BLaER1 treated with 17β-estradiol and CSF1 and Interleukin-3, amounts not matched to agents 10 nM and 100 nM (cell line): ENCODE measurements around the gene COL17A1.

ENCODE experiments used
- H3K27ac ChIP-seq, 11 experiments: shearing (Covaris generic); formaldehyde crosslinking; 2 replicates each; pipeline ENCODE4 v1.8.1; 2022
- H3K27me3 ChIP-seq, 11 experiments: shearing (Covaris generic); formaldehyde crosslinking; 2 replicates each; pipeline ENCODE4 v1.8.1; 2022
- H3K36me3 ChIP-seq, 11 experiments: shearing (Covaris generic); formaldehyde crosslinking; 2 replicates each; pipeline ENCODE4 v1.8.1; 2022
- H3K4me1 ChIP-seq, 10 experiments: shearing (Covaris generic); formaldehyde crosslinking; 2 replicates each; pipeline ENCODE4 v1.8.1; 2022
- H3K4me2 ChIP-seq, 11 experiments: shearing (Covaris generic); formaldehyde crosslinking; 2 replicates each; pipeline ENCODE4 v1.8.1; 2022
- H3K4me3 ChIP-seq, 10 experiments: shearing (Covaris generic); formaldehyde crosslinking; 2 replicates each; pipeline ENCODE4 v1.8.1; 2022
- H3K9ac ChIP-seq, 11 experiments: shearing (Covaris generic); formaldehyde crosslinking; 2 replicates each; pipeline ENCODE4 v1.8.1; 2022
- H3K9me3 ChIP-seq, 11 experiments: shearing (Covaris generic); formaldehyde crosslinking; replicated peaks in 1 of 11; 2 replicates each; pipeline ENCODE4 v1.8.1; 2022
- H4K20me1 ChIP-seq, 11 experiments: shearing (Covaris generic); formaldehyde crosslinking; 2 replicates each; pipeline ENCODE4 v1.8.1; 2022
- Cebpa-rat ChIP-seq, 11 experiments: shearing (Covaris generic); IDR thresholded peaks; 2 replicates each; pipeline ENCODE4 v1.8.1; 2022

Gene COL17A1

GRCh38 chr10:104049504-104050250 is 36.0 kb downstream of the COL17A1 start:
- no peak overlapping the region for H3K9ac ChIP-seq
- H3K27ac ChIP-seq, result no peak overlapping the region

GRCh38 chr10:104046651-104047050 is 39.0 kb downstream of the COL17A1 start:
- peaks cover 7 to 15% (median 10%) of the 10 kb centered on the region in 10 experiments; a peak in 13 of 20 replicates for H3K4me1 ChIP-seq
- no peak overlapping the region for H3K4me2 ChIP-seq
- H3K36me3 ChIP-seq, result no peaks in the 10 kb centered on the region
- H3K27me3 ChIP-seq, result no peaks in the 10 kb centered on the region
- no peaks in the 10 kb centered on the region for H4K20me1 ChIP-seq
- H3K9ac ChIP-seq, result no peak overlapping the region
- H3K27ac ChIP-seq, result no peak overlapping the region
- H3K9me3 ChIP-seq, result no peaks in the 10 kb centered on the region
- H3K4me3 ChIP-seq, result no peak overlapping the region
- TF ChIP-seq Cebpa-rat (IDR thresholded peaks at IDR 0.05), result no peak

More at GRCh38 chr10:104049504-104050250, 36.0 kb downstream of the COL17A1 start:
- H3K4me2 ChIP-seq, result peak overlapping the region in 5 of 11 experiments; percentile 13 to 53 (median 44); a peak in 7 of 22 replicates
- no peaks in the 10 kb centered on the region for H3K36me3 ChIP-seq
- peaks cover 0 to 12% (median 0%) of the 10 kb centered on the region in 10 experiments; a peak in 7 of 20 replicates for H3K4me1 ChIP-seq
- no peak overlapping the region for H3K4me3 ChIP-seq
- H3K9me3 ChIP-seq, result peaks cover 0 to 7% (median 0%) of the 10 kb centered on the region in 11 experiments; a peak in 3 of 22 replicates
- H4K20me1 ChIP-seq, result no peaks in the 10 kb centered on the region
- H3K27me3 ChIP-seq, result no peaks in the 10 kb centered on the region
- no peak for TF ChIP-seq Cebpa-rat (IDR thresholded peaks at IDR 0.05)

DNA sequence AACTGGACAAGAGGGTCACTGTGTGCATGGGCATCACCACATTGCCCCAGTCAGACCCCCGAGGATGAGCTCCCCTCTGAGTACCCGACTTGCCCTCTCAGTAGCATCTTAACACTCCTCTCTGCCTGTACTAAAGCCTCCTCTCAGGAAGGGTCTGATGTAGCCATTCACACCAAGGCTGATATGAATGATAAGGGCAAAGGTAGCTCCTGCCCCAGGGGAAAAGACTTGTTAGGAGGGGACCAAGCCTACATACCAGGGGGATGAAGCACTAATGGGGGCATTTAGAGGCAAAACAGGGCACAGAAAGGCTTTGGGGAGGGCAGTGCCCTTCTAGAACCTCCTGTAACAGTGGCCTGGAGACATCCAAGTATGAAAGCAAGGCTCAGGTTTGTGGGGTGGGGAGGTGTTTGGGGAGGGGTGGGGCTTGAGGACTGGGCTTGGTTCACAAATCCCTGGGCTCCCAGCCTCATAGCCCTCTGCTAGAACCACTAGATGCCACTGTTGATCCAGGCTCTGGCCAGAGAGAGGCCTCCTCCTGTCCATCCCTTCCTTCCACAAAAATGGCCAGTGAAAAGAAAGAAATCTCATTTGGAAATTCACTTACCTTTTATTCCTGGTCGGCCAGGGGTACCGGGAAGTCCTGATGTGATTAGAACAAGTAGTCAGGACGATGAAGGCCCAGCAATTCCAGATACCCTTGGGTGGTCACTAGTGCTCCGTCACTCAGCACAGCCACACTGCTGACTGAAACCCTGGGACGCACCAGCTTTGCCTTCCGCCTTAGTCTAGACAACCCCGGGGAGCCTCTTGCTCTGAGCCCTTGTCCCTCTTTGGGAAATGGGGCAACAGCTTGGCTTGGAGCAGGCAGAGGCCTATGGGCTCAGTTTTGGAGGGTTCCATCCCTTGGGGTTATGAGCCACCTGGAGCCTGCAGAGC is 40.3 kb downstream of the COL17A1 start:
- no peak overlapping the region for H3K4me2 ChIP-seq
- no peak overlapping the region for H3K9ac ChIP-seq
- H3K9me3 ChIP-seq, result no peaks in the 10 kb centered on the region
- TF ChIP-seq Cebpa-rat (IDR thresholded peaks at IDR 0.05), result no peak
- H3K36me3 ChIP-seq, result no peaks in the 10 kb centered on the region
- no peak overlapping the region for H3K4me3 ChIP-seq
- peaks cover 7 to 15% (median 10%) of the 10 kb centered on the region in 10 experiments; a peak in 13 of 20 replicates for H3K4me1 ChIP-seq
- no peaks in the 10 kb centered on the region for H3K27me3 ChIP-seq
- H3K27ac ChIP-seq, result no peak overlapping the region
- H4K20me1 ChIP-seq, result no peaks in the 10 kb centered on the region

DNA sequence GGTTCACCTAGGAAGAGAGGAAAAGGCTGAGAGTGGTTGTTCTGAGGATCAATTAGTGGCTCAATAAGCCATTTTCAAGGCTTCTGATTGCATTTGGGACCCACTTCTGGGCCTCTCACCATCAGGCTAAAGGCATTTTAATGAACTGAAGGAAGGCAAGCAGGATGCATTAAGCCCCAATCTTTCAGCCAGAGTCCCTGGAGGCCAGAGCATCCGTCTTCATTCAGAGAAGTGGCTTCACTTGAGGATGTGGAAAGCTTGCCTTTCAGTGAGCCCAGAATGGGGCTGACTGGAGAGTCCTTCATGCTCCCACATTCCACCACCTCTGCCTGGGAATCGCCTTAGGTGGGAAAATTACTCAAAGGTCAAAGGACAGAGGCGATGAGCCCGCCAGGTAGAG is 41.8 kb downstream of the COL17A1 start:
- Histone ChIP-seq H4K20me1 (no peaks in the 10 kb centered on the region), H3K27me3 (no peaks in the 10 kb centered on the region), H3K27ac (no peak overlapping the region), H3K9me3 (no peaks in the 10 kb centered on the region), H3K4me1 (peaks cover 0 to 11% (median 8%) of the 10 kb centered on the region in 10 experiments; a peak in 8 of 20 replicates), H3K4me3 (no peak overlapping the region), H3K4me2 (peak overlapping the region in 8 of 11 experiments; percentile 6 to 36 (median 12); a peak in 7 of 22 replicates), H3K36me3 (no peaks in the 10 kb centered on the region), H3K9ac (no peak overlapping the region)
- TF ChIP-seq Cebpa-rat (IDR thresholded peaks at IDR 0.05), result no peak

DNA sequence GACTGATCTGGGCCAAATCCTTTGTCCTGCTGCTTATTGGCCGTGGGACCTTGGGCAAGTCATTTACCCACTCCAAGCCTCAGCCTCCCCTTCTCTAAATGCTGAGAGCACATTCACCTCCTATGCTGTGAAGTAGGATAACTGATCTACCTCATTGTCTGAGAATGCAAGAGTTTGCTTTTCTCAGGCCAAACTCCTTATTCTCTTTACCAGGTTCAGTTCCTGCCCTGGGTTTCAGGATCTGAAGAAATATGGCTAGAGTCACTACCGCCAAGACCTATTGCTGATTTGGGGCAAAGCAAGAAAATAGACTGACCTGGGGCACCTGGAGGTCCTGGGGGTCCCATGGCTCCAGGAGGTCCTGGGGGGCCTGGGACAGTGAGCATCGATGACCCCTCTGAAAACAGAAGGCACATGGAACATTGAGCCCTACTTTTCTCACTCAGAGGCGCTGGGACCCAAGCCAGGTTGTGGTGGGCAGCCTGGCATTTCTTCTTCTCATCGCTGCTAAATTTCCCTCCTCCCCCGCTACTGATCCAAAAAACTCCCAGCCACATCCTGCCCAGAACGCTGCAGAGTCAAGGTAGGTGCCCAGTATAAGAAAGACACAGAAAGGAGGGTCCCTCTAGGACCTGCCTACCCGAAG is 42.4 kb downstream of the COL17A1 start:
- peaks cover 0 to 11% (median 8%) of the 10 kb centered on the region in 10 experiments; a peak in 7 of 20 replicates for H3K4me1 ChIP-seq
- H3K27me3 ChIP-seq, result no peaks in the 10 kb centered on the region
- no peaks in the 10 kb centered on the region for H4K20me1 ChIP-seq
- H3K9me3 ChIP-seq, result no peaks in the 10 kb centered on the region
- TF ChIP-seq Cebpa-rat (IDR thresholded peaks at IDR 0.05), result no peak
- no peak overlapping the region for H3K9ac ChIP-seq
- H3K27ac ChIP-seq, result no peak overlapping the region
- no peak overlapping the region for H3K4me3 ChIP-seq
- no peaks in the 10 kb centered on the region for H3K36me3 ChIP-seq
- H3K4me2 ChIP-seq, result peak overlapping the region in 8 of 11 experiments; percentile 6 to 36 (median 12); a peak in 4 of 22 replicates

DNA sequence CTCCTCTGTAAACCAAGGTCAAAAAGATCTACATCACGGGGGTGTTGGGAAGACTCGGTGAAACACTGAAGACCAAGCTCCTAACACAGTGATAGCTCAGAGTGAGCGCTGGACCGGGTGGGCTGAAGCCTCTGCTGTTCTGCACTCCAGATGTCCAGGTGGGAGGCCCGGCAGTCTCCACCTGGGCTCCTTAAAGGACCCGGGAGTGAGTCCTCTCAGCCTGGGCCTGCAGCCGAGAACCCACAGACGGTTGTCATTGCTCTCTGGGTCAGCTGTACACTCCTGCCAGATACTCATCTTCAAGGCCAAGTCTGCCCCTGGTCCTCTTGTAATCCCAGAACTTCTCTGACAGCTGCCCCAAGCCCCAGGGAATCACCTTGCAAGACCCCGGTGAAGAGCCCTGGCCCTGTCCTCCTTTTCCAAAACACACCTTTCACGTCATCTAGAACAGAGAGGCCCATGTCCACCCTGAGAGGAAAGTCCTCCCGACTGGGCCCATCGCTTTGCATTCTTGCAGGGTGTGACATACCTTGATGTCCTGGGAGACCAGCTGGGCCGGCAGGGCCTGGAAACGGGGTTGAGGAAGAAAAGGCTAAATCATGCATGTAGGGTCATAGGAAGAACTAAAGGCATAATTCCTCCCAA is 43.7 kb downstream of the COL17A1 start:
- Histone ChIP-seq H3K4me3 (no peak overlapping the region), H3K36me3 (no peaks in the 10 kb centered on the region), H3K27ac (no peak overlapping the region), H3K27me3 (no peaks in the 10 kb centered on the region), H4K20me1 (no peaks in the 10 kb centered on the region), H3K9me3 (no peaks in the 10 kb centered on the region), H3K4me1 (peaks cover 0 to 11% (median 8%) of the 10 kb centered on the region in 10 experiments; a peak in 7 of 20 replicates), H3K9ac (no peak overlapping the region), H3K4me2 (no peak overlapping the region)
- no peak for TF ChIP-seq Cebpa-rat (IDR thresholded peaks at IDR 0.05)

GRCh38 chr10:104040862-104041789 is 44.6 kb downstream of the COL17A1 start:
- H3K9me3 ChIP-seq, result no peaks in the 10 kb centered on the region
- peaks cover 0 to 11% (median 8%) of the 10 kb centered on the region in 10 experiments; a peak in 7 of 20 replicates for H3K4me1 ChIP-seq
- no peak for TF ChIP-seq Cebpa-rat (IDR thresholded peaks at IDR 0.05)
- no peaks in the 10 kb centered on the region for H4K20me1 ChIP-seq
- no peaks in the 10 kb centered on the region for H3K27me3 ChIP-seq
- H3K9ac ChIP-seq, result no peak overlapping the region
- no peak overlapping the region for H3K4me3 ChIP-seq
- H3K27ac ChIP-seq, result no peak overlapping the region
- no peaks in the 10 kb centered on the region for H3K36me3 ChIP-seq
- H3K4me2 ChIP-seq, result no peak overlapping the region

GRCh38 chr10:104040382-104040781 is 45.3 kb downstream of the COL17A1 start:
- Histone ChIP-seq H3K9ac (no peak overlapping the region), H3K4me3 (no peak overlapping the region), H4K20me1 (peaks cover 0 to under 1% (median 0%) of the 10 kb centered on the region in 11 experiments; a peak in 1 of 22 replicates), H3K9me3 (no peaks in the 10 kb centered on the region), H3K27ac (no peak overlapping the region), H3K4me1 (peaks cover 0 to 11% (median 8%) of the 10 kb centered on the region in 10 experiments; a peak in 7 of 20 replicates), H3K27me3 (no peaks in the 10 kb centered on the region), H3K36me3 (no peaks in the 10 kb centered on the region), H3K4me2 (no peak overlapping the region)
- no peak for TF ChIP-seq Cebpa-rat (IDR thresholded peaks at IDR 0.05)
